SHP77 (cell line): Measurements from ENCODE around the gene DDX60.

Experiments
- DNase-seq, 2 experiments: peaks; one replicate each; lab custom pipeline; 2025; lab: John Stamatoyannopoulos, UW

DDX60 gene

DNA sequence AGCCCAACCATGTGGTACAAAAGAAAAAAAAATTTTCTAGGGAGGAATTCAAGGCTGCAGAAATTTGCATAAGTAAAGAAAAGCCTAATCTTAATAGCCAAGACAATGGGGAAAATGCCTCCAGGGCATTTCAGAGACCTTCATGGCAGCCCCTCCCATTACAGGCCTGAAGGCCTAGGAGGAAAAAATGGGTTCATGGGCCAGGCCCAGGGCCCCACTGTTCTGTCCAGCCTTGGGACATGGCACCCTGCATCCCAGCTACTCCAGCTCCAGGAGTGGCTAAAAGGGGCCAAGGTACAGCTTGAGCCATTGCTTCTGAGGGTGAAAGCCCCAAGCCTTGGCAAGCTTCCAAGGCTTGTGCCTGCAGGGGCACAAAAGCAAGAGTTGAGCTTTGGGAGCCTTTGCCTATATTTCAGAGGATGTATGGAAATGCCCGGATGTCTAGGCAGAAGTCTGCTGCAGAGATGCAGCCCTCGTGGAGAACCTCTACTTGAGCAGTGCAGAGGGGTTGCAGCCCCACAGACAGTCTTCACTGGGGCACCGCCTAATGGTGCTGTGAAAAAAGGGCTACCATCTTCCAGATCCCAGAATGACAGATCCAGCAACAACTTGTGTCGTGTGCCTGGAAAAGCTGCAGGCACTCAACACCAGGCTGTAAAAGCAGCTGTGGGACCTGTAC lies 115.2 kb downstream of the DDX60 start:
- no peak for DNase-seq

DNA sequence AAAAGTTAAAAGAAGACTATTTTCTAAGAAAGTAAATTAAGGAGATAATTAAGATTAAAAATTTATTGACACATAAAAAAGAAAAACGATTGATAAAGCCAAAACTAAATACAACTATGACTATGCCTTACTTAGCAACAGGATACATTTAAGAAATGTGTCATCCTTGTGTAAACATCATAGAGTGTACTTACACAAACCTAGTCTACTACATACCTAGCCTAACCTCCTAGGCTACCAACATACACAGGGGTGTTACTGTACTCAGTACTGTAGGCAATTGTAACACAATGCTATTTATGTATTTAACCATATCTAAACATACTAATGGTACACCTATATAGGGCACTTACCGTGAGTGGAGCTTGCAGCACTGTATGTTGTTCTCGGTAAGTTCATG lies 117.9 kb downstream of the DDX60 start:
- no peak for DNase-seq

DNA sequence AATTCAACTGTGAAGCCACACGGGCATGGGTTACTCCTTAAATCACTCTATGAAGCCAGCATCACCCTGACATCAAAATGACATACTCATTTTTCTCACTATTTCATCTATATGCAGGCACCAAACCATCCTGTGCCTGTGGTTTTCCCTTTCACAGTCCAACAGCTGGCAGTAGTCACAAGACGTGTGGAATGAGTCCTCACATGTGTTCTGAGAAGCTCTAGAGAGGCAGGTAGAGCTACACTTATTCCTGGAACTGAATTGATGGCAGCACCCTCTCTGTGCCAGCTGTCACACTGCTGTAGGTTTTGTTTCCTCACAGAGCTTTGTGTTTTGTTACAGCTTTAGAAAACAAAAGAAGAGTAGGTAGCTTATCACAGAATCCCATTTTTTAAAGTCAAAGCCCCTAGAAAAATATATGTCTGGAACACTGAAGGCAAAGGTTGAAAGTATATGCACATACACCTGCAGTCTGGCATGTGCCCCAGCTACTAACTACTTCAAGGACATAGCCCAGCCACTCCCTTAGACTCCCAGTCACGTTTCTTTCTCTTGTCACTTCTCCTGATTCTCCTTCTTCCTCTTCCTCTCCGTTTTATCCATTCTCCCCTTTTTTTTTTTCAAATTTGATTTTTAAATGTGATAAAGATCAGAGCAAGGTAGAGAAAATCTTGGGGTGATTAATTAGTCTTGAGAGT lies 119.1 kb downstream of the DDX60 start:
- DNase-seq = peak; percentile 1 to 18

DNA sequence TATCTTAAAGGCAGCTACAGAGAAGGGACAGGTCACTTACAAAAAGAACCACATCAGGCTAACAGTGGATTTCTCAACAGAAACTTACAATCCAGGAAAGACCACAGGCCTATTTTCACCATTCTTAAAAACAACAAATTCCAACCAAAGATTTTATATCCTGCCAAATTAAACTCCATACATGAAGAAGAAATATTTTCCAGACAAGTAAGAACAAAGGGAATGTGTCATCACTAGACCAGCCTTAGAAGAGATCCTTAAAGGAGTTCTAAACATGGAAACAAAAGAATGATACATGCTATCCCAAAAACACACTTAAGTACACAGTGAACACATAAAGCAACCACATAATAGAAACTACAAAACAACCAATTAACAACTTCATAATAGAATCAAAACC lies 120.6 kb downstream of the DDX60 start:
- DNase-seq = no peak

DNA sequence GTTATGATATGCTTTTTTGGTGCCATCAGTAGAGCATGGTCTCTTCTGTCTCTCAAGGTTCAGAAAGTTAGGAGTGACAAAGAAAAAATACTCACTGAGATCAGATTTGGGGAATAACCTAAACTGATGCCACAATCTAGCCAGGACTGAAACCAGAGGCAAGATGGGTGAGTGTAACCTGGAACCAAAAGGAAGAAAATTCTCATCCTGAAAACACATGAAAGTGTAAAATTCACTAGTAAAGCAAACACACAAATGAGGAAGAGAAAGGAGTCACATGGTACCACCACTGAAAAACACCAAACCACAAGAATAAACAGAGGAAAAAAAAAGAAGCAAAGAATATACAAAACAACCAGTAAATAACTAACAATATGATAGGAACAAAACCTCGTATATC lies 129.8 kb downstream of the DDX60 start:
- no peak for DNase-seq

DNA sequence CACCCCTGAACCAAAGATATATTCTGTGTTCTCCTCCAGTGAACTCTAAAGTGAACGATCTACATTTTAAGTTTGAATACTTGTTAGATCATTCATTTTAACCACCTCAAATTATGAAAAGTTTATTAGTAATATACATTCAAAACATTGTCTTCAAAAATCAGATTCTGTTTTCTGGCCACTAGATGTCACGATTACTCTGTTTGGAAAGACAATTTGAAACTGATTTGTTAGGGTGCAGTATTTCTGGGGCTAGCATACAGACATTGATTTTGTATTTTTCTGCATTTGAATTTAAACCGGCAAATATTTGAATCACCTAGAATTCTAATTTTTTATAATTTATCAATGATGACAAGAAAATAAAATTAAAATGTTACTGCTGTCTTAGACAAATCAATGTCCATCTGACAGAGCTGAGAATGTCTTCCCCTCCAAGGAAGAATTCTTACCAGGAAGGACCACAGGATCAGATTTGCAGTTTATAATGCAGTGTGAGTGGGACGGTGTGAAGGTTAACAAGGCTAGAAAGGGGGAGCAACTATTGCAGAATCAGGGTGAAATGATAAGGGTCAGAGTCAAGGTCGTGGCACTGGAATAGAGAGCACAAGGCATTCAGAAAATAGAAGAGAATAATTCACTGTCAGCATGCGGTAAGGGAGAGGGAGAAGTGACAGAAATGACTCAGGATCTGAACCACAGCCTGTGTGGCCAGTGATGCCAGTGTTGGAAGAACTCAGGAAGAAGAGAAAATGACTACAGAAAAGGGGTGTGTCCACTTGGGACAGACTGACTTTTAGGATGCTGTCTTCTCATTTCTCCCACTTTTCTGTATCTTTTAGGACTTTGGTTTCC lies 134.6 kb downstream of the DDX60 start:
- peak; percentile 6 to 25 for DNase-seq

DNA sequence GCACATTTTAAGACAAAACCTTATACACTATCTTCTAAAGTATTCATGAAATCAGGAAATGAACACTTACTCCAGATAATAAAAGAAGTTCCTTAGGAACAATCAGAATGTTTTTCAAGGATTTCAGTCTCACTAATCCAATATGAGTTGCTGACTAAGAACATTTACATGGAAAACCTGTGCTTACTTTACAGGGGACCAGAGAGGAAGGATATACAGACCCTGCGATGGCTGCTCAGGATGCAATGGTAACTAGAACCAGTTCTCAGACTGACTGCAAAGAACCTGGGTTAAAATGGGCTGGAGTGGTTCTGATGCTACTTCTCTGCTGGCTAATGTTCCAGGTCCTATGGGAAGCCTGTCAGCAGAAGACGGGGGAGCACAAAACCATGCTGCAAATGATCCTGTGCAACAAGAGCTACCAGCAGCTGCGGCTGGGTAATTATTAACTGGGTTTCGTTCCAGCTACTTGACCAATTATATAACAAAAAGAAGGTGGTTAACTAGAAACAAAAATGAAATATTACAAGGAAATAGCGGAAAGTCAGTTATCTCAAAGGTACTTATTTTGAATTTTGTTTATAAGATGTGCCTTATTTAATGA lies 140.9 kb downstream of the DDX60 start:
- DNase-seq = no peak

DNA sequence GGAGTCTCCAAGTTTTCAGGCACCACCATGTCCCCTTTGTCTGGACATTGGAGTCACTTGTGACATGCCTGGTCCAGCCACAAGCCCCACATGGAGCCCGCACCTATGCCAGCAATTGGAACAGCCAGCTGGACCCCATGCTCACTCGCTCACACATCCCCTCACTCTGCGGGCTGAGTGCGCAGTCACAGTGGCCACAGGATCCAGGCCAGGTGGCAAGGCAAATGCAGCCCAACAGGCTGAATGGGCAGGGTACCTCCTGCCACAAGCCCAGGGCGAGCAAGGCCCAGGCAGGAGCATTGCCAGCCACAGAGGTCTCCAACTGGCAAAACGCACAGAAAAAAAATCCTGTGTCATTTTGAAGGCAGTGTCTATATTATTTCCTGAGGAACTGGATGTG lies 144.2 kb downstream of the DDX60 start:
- DNase-seq = no peak

DNA sequence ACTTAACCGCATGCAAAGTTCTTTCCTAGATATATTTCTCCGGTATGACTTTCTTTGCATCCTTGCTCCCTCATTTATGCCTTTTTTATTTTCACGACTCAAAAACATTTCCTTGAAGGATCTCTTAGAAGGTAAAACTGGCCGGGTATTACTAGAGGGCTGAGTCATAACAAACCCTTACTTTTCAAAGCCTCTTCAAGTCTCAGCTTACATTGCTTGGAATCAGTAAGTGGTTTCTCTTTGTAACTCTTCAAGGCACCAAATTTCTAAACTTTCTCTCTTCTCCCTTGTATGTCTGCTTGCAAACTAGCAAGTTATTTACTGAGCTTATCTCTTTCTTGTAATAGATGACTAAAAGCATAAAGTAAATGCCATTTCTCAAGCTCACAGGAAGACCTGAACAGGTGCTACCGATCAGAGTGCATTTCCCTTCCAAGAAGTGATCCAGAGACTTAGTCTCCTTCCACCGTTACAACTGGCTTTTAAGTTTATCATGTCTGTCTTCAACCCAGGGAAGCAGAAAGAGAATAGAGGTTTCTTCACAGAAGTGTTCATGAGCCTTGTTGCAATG lies 150.8 kb downstream of the DDX60 start:
- no peak for DNase-seq
